Hepatocyte (in vitro differentiated cells): ENCODE data around the gene SPTAN1.

ENCODE experiments used
- EZH2 ChIP-seq: fragments of 200-600 bp; sonication (generic); IDR thresholded peaks from 2 replicates; pipeline ENCODE4 v1.6.1; 2016; ENCODE audit warnings: antibody characterized with exemption, mild to moderate bottlenecking, borderline replicate concordance
- EZH2phosphoT487 ChIP-seq: fragments of 200-600 bp; sonication (generic); IDR thresholded peaks from one replicate; pipeline ENCODE4 v1.6.1; 2018; ENCODE audit warnings: antibody characterized with exemption, mild to moderate bottlenecking, low read depth, moderate library complexity; ENCODE audit not compliant: unreplicated experiment, severe bottlenecking
- TF ChIP-seq, protein P1 (sequence below): fragments of 200-600 bp; sonication (generic); IDR thresholded peaks from 2 replicates; pipeline ENCODE4 v1.5.1; 2016; ENCODE audit warnings: antibody characterized with exemption, mild to moderate bottlenecking; ENCODE audit not compliant: poor library complexity

DNA sequence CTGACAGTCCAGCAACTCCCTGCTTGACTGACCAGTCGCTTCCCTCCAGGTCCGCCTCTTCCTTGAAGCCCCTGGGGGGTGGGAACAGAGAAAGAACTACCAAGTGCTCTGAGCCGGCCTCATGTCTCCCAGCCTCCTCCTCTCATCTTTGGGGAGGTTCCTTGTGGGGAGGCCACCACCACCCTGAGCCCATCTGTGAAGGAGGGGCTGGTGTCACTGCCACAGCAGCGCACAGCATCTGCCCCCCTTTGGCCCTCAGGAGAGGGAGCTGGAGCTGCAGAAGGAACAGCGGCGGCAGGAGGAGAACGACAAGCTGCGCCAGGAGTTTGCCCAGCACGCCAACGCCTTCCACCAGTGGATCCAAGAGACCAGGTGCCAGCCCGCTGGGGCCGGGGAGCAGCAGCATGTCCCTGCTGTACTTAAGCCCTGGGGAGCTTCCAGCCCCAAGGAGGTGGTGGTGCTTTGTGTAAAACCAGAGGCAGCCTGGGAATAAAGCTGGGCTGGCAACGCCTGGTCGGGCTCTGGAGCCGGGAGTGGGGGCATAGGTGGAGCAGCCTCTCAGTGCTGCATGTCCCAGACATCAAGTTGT lies 74.8 kb downstream of the SPTAN1 start:
- TF ChIP-seq, protein P1, sequence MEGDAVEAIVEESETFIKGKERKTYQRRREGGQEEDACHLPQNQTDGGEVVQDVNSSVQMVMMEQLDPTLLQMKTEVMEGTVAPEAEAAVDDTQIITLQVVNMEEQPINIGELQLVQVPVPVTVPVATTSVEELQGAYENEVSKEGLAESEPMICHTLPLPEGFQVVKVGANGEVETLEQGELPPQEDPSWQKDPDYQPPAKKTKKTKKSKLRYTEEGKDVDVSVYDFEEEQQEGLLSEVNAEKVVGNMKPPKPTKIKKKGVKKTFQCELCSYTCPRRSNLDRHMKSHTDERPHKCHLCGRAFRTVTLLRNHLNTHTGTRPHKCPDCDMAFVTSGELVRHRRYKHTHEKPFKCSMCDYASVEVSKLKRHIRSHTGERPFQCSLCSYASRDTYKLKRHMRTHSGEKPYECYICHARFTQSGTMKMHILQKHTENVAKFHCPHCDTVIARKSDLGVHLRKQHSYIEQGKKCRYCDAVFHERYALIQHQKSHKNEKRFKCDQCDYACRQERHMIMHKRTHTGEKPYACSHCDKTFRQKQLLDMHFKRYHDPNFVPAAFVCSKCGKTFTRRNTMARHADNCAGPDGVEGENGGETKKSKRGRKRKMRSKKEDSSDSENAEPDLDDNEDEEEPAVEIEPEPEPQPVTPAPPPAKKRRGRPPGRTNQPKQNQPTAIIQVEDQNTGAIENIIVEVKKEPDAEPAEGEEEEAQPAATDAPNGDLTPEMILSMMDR: no peak
- TF ChIP-seq EZH2 (no peak), EZH2phosphoT487 (no peak)
